KOPT-K1 (cell line): ENCODE data around the gene WDR86.

Experiments
- H3K27ac ChIP-seq: fragments of 200-600 bp; sonication (generic); 2 replicates; pipeline ENCODE4 v1.5.1; 2016; ENCODE audit warnings: antibody characterized with exemption, mild to moderate bottlenecking, low read depth, low read length; ENCODE audit not compliant: poor library complexity, severe bottlenecking
- H3K36me3 ChIP-seq: fragments of 200-600 bp; sonication (generic); 2 replicates; pipeline ENCODE4 v1.5.1; 2017; ENCODE audit warnings: antibody characterized with exemption, mild to moderate bottlenecking, low read length, moderate library complexity; ENCODE audit not compliant: insufficient read depth
- H3K9me3 ChIP-seq: fragments of 200-600 bp; sonication (generic); 2 replicates; pipeline ENCODE4 v1.5.1; 2017; ENCODE audit warnings: antibody characterized with exemption, low read length, mild to moderate bottlenecking; ENCODE audit not compliant: insufficient read depth, poor library complexity, severe bottlenecking

Gene WDR86

GRCh38 chr7:151406886-151407583 lies 2.8 kb downstream of the WDR86 start:
- H3K9me3 ChIP-seq, result no peaks in the 10 kb centered on the region
- no peak overlapping the region for H3K27ac ChIP-seq
- H3K36me3 ChIP-seq, result no peaks in the 10 kb centered on the region

- Histone ChIP-seq H3K36me3 (no peaks in the 10 kb centered on the region), H3K9me3 (no peaks in the 10 kb centered on the region), H3K27ac (no peak overlapping the region)
Measured at GRCh38 chr7:151406051-151406875, 3.6 kb downstream of the WDR86 start.

- no peak overlapping the region for H3K27ac ChIP-seq
- H3K36me3 ChIP-seq, result no peaks in the 10 kb centered on the region
- H3K9me3 ChIP-seq, result no peaks in the 10 kb centered on the region
Measured at GRCh38 chr7:151405588-151405987, 4.2 kb downstream of the WDR86 start.

- no peaks in the 10 kb centered on the region for H3K9me3 ChIP-seq
- no peaks in the 10 kb centered on the region for H3K36me3 ChIP-seq
- H3K27ac ChIP-seq, result no peak overlapping the region
Measured at GRCh38 chr7:151405056-151405455, 4.8 kb downstream of the WDR86 start.

GRCh38 chr7:151404216-151405011 lies 5.4 kb downstream of the WDR86 start:
- Histone ChIP-seq H3K27ac (no peak overlapping the region), H3K36me3 (no peaks in the 10 kb centered on the region), H3K9me3 (no peaks in the 10 kb centered on the region)

GRCh38 chr7:151403764-151404163 lies 6.1 kb downstream of the WDR86 start:
- H3K9me3 ChIP-seq, result no peaks in the 10 kb centered on the region
- no peaks in the 10 kb centered on the region for H3K36me3 ChIP-seq
- H3K27ac ChIP-seq, result peak overlapping the region; percentile 36

GRCh38 chr7:151402029-151402835 lies 7.6 kb downstream of the WDR86 start:
- no peak overlapping the region for H3K27ac ChIP-seq
- peaks cover 6% of the 10 kb centered on the region for H3K9me3 ChIP-seq
- H3K36me3 ChIP-seq, result no peaks in the 10 kb centered on the region

- no peak overlapping the region for H3K27ac ChIP-seq
- peaks cover 11% of the 10 kb centered on the region for H3K9me3 ChIP-seq
- no peaks in the 10 kb centered on the region for H3K36me3 ChIP-seq
Measured at GRCh38 chr7:151400626-151401315, 9.1 kb downstream of the WDR86 start.

- Histone ChIP-seq H3K27ac (no peak overlapping the region), H3K9me3 (peaks cover 11% of the 10 kb centered on the region), H3K36me3 (no peaks in the 10 kb centered on the region)
Measured at GRCh38 chr7:151399906-151400305, 9.9 kb downstream of the WDR86 start.

- Histone ChIP-seq H3K27ac (no peak overlapping the region), H3K9me3 (peaks cover 11% of the 10 kb centered on the region), H3K36me3 (no peaks in the 10 kb centered on the region)
Measured at GRCh38 chr7:151399305-151399601, 10.6 kb downstream of the WDR86 start.

GRCh38 chr7:151398446-151399304 lies 11.2 kb downstream of the WDR86 start:
- Histone ChIP-seq H3K9me3 (peaks cover 11% of the 10 kb centered on the region), H3K27ac (no peak overlapping the region)

GRCh38 chr7:151397026-151397425 lies 12.8 kb downstream of the WDR86 start:
- Histone ChIP-seq H3K36me3 (no peaks in the 10 kb centered on the region), H3K9me3 (peaks cover 11% of the 10 kb centered on the region), H3K27ac (no peak overlapping the region)

More at GRCh38 chr7:151398446-151399304, 11.2 kb downstream of the WDR86 start:
- no peaks in the 10 kb centered on the region for H3K36me3 ChIP-seq

- Histone ChIP-seq H3K36me3 (no peaks in the 10 kb centered on the region), H3K9me3 (peaks cover 11% of the 10 kb centered on the region), H3K27ac (no peak overlapping the region)
Measured at GRCh38 chr7:151396328-151396970, 13.4 kb downstream of the WDR86 start.
